ENCODE data around the gene TENT4B. TPM values are rescaled to one million over a fixed set of nuclear protein-coding genes. Genes with fewer than 3 reads are reported as not detected.

TENT4B gene
- total RNA-seq, 1 donor from 2014 or later, result 38.1 TPM

GRCh38 chr16:50259334-50260205, 106.5 kb downstream of the TENT4B start:
- no peaks in the 10 kb centered on the region for H3K27me3 ChIP-seq
- peak overlapping the region in 1 of 2 donors; percentile 35 for H3K27ac ChIP-seq
- peak overlapping the region; percentile 1 to 41 for H3K4me3 ChIP-seq
- DNase-seq (ENCODE audit: low spot score in 2 of 2), result no peak
- intact Hi-C loops (cut with DNase I), result no loop called here
- no peaks in the 10 kb centered on the region for H3K9me3 ChIP-seq
- H3K36me3 ChIP-seq, result no peaks in the 10 kb centered on the region
- H3K4me1 ChIP-seq, result peaks cover 0 to 8% of the 10 kb centered on the region in 2 donors
- TF ChIP-seq, protein P1, sequence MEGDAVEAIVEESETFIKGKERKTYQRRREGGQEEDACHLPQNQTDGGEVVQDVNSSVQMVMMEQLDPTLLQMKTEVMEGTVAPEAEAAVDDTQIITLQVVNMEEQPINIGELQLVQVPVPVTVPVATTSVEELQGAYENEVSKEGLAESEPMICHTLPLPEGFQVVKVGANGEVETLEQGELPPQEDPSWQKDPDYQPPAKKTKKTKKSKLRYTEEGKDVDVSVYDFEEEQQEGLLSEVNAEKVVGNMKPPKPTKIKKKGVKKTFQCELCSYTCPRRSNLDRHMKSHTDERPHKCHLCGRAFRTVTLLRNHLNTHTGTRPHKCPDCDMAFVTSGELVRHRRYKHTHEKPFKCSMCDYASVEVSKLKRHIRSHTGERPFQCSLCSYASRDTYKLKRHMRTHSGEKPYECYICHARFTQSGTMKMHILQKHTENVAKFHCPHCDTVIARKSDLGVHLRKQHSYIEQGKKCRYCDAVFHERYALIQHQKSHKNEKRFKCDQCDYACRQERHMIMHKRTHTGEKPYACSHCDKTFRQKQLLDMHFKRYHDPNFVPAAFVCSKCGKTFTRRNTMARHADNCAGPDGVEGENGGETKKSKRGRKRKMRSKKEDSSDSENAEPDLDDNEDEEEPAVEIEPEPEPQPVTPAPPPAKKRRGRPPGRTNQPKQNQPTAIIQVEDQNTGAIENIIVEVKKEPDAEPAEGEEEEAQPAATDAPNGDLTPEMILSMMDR (IDR thresholded peaks at IDR 0.05), result no peak

DNA sequence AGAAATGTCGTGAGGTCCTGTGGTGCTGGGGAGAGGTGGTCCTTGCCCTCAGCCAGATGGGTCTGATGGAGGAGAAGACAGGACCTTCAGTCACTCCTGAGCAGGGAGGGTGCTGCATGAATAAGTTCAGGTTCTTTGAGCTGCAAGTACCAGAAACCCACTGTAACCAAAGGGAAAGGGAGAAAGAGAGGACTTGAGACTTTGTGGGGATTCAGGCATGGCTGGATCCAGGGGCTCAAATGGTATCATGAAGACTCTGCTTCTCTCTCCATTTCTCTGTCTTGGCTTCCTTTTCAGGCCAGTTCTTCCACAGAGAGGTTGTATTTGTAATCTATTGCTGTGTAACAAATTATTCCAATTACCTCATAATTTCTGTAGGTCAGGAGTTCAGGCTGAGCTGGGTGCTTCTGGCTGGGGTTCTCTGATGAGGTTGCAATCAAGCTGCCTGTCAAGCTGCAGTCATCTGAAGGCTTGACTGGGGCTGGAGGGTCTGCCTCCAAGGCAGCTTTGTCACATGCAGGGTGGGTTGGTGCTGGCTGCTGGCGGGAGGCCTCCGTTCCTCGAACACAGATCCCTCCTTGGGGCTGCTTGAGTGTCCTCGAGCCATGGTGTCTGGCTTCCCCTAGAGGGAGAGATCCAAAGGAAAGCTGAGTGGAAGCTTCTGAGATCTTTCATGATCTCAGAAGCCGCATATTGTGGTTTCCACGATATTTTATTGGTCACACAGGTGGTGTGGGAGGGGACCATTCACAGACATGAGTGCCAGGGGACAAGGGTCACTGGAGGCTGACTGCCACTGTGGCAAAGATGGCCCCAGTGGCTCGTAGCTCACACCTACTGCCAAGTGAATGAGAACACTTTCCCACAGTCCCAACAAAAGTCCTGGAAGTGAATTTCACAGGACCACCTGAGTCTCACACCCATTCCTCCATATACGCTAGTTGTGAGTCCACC, 107.4 kb downstream of the TENT4B start:
- DNase-seq (ENCODE audit: low spot score in 2 of 2), result no peak
- TF ChIP-seq, protein P1 (IDR thresholded peaks at IDR 0.05), result no peak
- Histone ChIP-seq H3K4me3 (no peak overlapping the region), H3K4me1 (peaks cover 0 to 8% of the 10 kb centered on the region in 2 donors), H3K9me3 (no peaks in the 10 kb centered on the region), H3K27me3 (no peaks in the 10 kb centered on the region), H3K36me3 (no peaks in the 10 kb centered on the region), H3K27ac (no peak overlapping the region)
- intact Hi-C loops (cut with DNase I), result no loop called here

DNA sequence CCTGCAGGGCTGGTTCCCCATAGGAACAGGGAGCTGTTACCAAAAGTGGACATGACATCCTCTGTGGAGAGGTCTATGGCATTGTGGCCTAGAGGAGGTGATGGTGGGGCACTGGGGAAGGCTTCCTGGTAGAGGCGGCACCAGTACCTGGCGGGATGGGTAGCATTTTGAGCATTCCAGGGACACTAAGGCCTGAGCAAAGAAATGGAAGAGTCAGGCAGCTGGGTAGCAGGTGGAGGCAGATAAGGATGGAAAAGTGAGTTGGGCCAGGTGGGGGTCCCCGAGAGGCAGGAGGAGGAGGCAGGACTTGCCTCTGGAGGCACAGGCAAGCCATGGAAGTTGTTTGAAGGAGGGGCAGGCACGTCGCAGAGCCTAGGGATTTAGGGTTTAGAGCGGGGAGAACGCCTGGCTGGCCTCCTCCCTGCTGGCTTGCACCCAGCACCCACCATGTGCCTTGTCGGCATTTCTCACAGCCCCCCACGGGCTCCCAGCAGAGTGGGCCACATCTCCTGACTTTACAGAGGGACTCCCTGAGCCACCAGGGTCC, 108.1 kb downstream of the TENT4B start:
- H3K27me3 ChIP-seq, result no peaks in the 10 kb centered on the region
- no peak for DNase-seq (ENCODE audit: low spot score in 2 of 2)
- no peaks in the 10 kb centered on the region for H3K9me3 ChIP-seq
- intact Hi-C loops (cut with DNase I), result no loop called here
- H3K4me3 ChIP-seq, result no peak overlapping the region
- no peak overlapping the region for H3K27ac ChIP-seq
- H3K4me1 ChIP-seq, result peaks cover under 1 to 15% of the 10 kb centered on the region in 2 donors
- H3K36me3 ChIP-seq, result no peaks in the 10 kb centered on the region
- TF ChIP-seq, protein P1 (IDR thresholded peaks at IDR 0.05), result no peak

DNA sequence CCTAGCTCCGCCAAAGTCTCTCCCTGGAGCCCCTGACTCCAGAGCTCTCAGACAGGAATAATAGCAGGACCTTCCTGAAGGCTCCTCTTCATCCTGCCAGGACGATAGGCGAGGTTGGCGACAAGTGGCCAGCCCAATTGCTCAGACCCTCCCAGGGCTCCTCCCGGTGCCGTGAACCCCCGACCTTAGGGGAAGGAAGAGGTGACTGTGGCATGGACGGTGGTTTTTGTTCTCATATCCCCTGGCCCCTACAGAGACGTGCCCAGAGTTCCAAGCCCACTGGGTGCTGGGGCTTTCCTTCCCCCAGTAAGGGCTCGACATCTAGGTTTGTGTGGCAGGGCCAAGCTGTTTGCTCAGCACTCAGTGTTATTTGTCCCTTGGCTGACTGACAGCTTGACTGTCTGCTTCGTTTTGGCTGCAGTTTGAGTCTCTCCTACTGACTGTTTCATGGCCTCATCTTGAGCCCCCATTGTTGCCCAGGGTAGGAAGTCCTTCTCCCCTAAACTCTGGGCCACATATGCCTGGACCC, 108.7 kb downstream of the TENT4B start:
- no peak for DNase-seq (ENCODE audit: low spot score in 2 of 2)
- intact Hi-C loops (cut with DNase I), result no loop called here
- peaks cover 5 to 20% of the 10 kb centered on the region in 2 donors for H3K4me1 ChIP-seq
- no peaks in the 10 kb centered on the region for H3K27me3 ChIP-seq
- H3K4me3 ChIP-seq, result no peak overlapping the region
- no peaks in the 10 kb centered on the region for H3K36me3 ChIP-seq
- H3K9me3 ChIP-seq, result no peaks in the 10 kb centered on the region
- TF ChIP-seq, protein P1 (IDR thresholded peaks at IDR 0.05), result no peak
- no peak overlapping the region for H3K27ac ChIP-seq
